Tibial nerve (tissue), 4 donors: ENCODE results near the gene SIX2. TPM values are rescaled to one million over a fixed set of nuclear protein-coding genes. Genes with fewer than 3 reads are reported as not detected.
A peak's percentile ranks its signal among the peaks of the same experiment; 100 is the strongest.

Experiments
- DNase-seq, 2 donors: peaks; one replicate each; pipeline ENCODE4 v3.0.0-alpha.2; 2019; ENCODE audit warnings: low spot score in 2 of 2
- H3K27ac ChIP-seq, 4 donors: fragments of 200-600 bp; sonication (generic) in 3 of 4; one replicate each; pipeline ENCODE4 v1.5.1; 2017 to 2019; ENCODE audit warnings: mild to moderate bottlenecking in 1 of 4
- H3K27me3 ChIP-seq, 2 donors: fragments of 200-600 bp; sonication (generic) in 1 of 2; one replicate each; pipeline versions ENCODE4 v1.5.1 to v1.6.0; 2017 to 2019
- H3K36me3 ChIP-seq, 3 donors: fragments of 200-600 bp; sonication (generic); one replicate each; pipeline ENCODE4 v1.5.1; 2018 to 2019
- H3K4me1 ChIP-seq, 4 donors: fragments of 200-600 bp; sonication (generic) in 3 of 4; one replicate each; pipeline ENCODE4 v1.5.1; 2017 to 2019
- H3K4me3 ChIP-seq, 4 donors: fragments of 200-600 bp; sonication (generic) in 3 of 4; one replicate each; pipeline ENCODE4 v1.5.1; 2017 to 2019; ENCODE audit warnings: mild to moderate bottlenecking in 1 of 4, moderate library complexity in 1 of 4
- H3K9me3 ChIP-seq, 4 donors: fragments of 200-600 bp; sonication (generic) in 3 of 4; one replicate each; pipeline ENCODE4 v1.5.1; 2017 to 2019
- EP300 ChIP-seq, 2 donors: sonication (generic); formaldehyde crosslinking; IDR thresholded peaks; one replicate each; pipeline ENCODE4 v1.6.1; 2017; ENCODE audit warnings: antibody characterized with exemption in 2 of 2, mild to moderate bottlenecking in 1 of 2
- POLR2A ChIP-seq, 2 donors: fragments of 450-650 bp; IDR thresholded peaks; one replicate each; pipeline ENCODE4 v1.6.1; 2017; ENCODE audit warnings: antibody characterized with exemption in 2 of 2, mild to moderate bottlenecking in 2 of 2, moderate library complexity in 2 of 2
- WGBS, 2 donors: methylation state at CpG; one replicate each; pipeline ENCODE4 v1.1.5; 2018; 5-methylcytosine and 5-hydroxymethylcytosine counted together
- total RNA-seq, 4 donors: library from RNA; depleted of rRNA; stranded (reverse); fragments of >200 nt; gene quantifications; one replicate each; pipeline ENCODE4 v1.1.0, GENCODE V29; 2016
- TF ChIP-seq, protein P1 (sequence below), 5 experiments: fragments of 200-600 bp in 3 of 5; fragments of 450-650 bp in 2 of 5; sonication (generic) in 3 of 5; IDR thresholded peaks; one replicate each; pipeline ENCODE4 v1.5.1; 2016 to 2019; ENCODE audit warnings: antibody characterized with exemption in 5 of 5, mild to moderate bottlenecking in 3 of 5, moderate library complexity in 2 of 5

Gene SIX2
- total RNA-seq, 4 donors from 2014 or later, result 0.87 to 4.9 (median 2.5) TPM

GRCh38 chr2:44974064-44974715 lies 35.1 kb downstream of the SIX2 start:
- 60 to 61% methylated on average over 5 to 6 of the region's 6 CpGs for WGBS, 2 donors
- H3K4me3 ChIP-seq, result no peak overlapping the region
- H3K27me3 ChIP-seq, result peaks cover 0 to 45% of the 10 kb centered on the region in 2 donors
- no peak for TF ChIP-seq EP300 (IDR thresholded peaks at IDR 0.05)
- TF ChIP-seq, protein P1, sequence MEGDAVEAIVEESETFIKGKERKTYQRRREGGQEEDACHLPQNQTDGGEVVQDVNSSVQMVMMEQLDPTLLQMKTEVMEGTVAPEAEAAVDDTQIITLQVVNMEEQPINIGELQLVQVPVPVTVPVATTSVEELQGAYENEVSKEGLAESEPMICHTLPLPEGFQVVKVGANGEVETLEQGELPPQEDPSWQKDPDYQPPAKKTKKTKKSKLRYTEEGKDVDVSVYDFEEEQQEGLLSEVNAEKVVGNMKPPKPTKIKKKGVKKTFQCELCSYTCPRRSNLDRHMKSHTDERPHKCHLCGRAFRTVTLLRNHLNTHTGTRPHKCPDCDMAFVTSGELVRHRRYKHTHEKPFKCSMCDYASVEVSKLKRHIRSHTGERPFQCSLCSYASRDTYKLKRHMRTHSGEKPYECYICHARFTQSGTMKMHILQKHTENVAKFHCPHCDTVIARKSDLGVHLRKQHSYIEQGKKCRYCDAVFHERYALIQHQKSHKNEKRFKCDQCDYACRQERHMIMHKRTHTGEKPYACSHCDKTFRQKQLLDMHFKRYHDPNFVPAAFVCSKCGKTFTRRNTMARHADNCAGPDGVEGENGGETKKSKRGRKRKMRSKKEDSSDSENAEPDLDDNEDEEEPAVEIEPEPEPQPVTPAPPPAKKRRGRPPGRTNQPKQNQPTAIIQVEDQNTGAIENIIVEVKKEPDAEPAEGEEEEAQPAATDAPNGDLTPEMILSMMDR (IDR thresholded peaks at IDR 0.05), result no peak
- no peak for TF ChIP-seq POLR2A (IDR thresholded peaks at IDR 0.05)
- no peaks in the 10 kb centered on the region for H3K4me1 ChIP-seq
- no peaks in the 10 kb centered on the region for H3K9me3 ChIP-seq
- H3K27ac ChIP-seq, result no peak overlapping the region
- peak in 1 of 2 donors; percentile 19 for DNase-seq
- no peaks in the 10 kb centered on the region for H3K36me3 ChIP-seq

- TF ChIP-seq, protein P1 (IDR thresholded peaks at IDR 0.05), result no peak
- TF ChIP-seq POLR2A (IDR thresholded peaks at IDR 0.05) (no peak), EP300 (IDR thresholded peaks at IDR 0.05) (no peak)
- 23 to 27% methylated on average over 11 of the region's 11 CpGs for WGBS, 2 donors
- no peaks in the 10 kb centered on the region for H3K36me3 ChIP-seq
- no peak for DNase-seq
- no peaks in the 10 kb centered on the region for H3K9me3 ChIP-seq
- H3K27ac ChIP-seq, result no peak overlapping the region
- no peaks in the 10 kb centered on the region for H3K4me1 ChIP-seq
- H3K4me3 ChIP-seq, result no peak overlapping the region
- H3K27me3 ChIP-seq, result peaks cover 0 to 45% of the 10 kb centered on the region in 2 donors
Observed at GRCh38 chr2:44972771-44973535, 36.3 kb downstream of the SIX2 start.

DNA sequence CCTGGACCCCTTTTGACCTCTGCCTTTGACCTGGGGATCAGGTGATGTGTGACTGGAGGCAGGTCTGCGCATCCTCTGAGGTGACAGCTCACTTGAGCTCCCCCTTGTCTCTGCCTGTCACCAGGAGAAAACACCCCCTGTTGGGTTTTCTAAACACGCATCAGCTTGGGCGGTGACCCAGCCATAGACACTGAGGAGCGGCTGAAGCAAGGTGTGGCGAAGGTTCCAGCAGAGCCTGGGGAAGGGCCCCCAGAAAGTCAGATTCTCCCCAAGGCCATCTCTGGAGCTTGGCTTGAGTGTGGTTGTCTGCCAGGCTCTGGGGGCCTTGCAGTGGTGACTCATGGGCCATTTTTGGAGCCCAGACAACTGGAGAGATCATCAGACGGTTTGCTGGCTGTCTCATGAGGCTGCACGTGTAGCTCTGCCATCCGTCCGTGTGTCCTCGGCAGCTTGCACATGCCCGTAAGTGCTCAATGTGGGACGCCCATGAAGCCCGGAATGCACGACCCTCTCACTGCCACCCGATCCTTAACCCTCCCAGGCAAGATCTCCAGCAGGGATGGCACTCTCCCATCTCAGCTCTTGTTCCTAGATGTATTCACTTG lies 38.3 kb downstream of the SIX2 start:
- no peak overlapping the region for H3K4me3 ChIP-seq
- no peaks in the 10 kb centered on the region for H3K4me1 ChIP-seq
- 85 to 87% methylated on average over 15 of the region's 15 CpGs for WGBS, 2 donors
- no peak overlapping the region for H3K27ac ChIP-seq
- H3K27me3 ChIP-seq, result peaks cover 0 to 33% of the 10 kb centered on the region in 2 donors
- DNase-seq, result no peak
- TF ChIP-seq, protein P1 (IDR thresholded peaks at IDR 0.05), result no peak
- TF ChIP-seq POLR2A (IDR thresholded peaks at IDR 0.05) (no peak), EP300 (IDR thresholded peaks at IDR 0.05) (no peak)
- no peaks in the 10 kb centered on the region for H3K36me3 ChIP-seq
- H3K9me3 ChIP-seq, result no peaks in the 10 kb centered on the region

- WGBS, 2 donors, result 76 to 84% methylated on average over 4 of the region's 4 CpGs
- Histone ChIP-seq H3K36me3 (no peaks in the 10 kb centered on the region), H3K27ac (no peak overlapping the region), H3K4me3 (no peak overlapping the region), H3K27me3 (peaks cover 0 to 31% of the 10 kb centered on the region in 2 donors), H3K9me3 (no peaks in the 10 kb centered on the region), H3K4me1 (peaks cover 0 to 6% (median 2%) of the 10 kb centered on the region in 4 donors)
- DNase-seq, result no peak
- TF ChIP-seq POLR2A (IDR thresholded peaks at IDR 0.05), result no peak
- TF ChIP-seq, protein P1 (IDR thresholded peaks at IDR 0.05), result no peak
- no peak for TF ChIP-seq EP300 (IDR thresholded peaks at IDR 0.05)
Observed at GRCh38 chr2:44969936-44970335, 39.3 kb downstream of the SIX2 start.
